GM18505 (cell line): ENCODE measurements around the gene PFKFB3.

Experiments used
- ATAC-seq: cut with Tn5 transposase; IDR thresholded peaks from one replicate; pipeline ENCODE4 v1.9.1; 2021; ENCODE audit not compliant: unreplicated experiment
- POLR2A ChIP-seq: IDR thresholded peaks from 4 replicates; pipeline ENCODE4 v1.6.1; 2011; ENCODE audit warnings: borderline replicate concordance; ENCODE audit not compliant: insufficient read depth, insufficient read length; ENCODE audit errors: extremely low read depth

Gene PFKFB3

GRCh38 chr10:6170638-6171037 is 32.1 kb upstream of the PFKFB3 start:
- TF ChIP-seq POLR2A, result no peak
- no peak for ATAC-seq

GRCh38 chr10:6171881-6172695 is 30.6 kb upstream of the PFKFB3 start:
- TF ChIP-seq POLR2A, result no peak
- ATAC-seq, result no peak

DNA sequence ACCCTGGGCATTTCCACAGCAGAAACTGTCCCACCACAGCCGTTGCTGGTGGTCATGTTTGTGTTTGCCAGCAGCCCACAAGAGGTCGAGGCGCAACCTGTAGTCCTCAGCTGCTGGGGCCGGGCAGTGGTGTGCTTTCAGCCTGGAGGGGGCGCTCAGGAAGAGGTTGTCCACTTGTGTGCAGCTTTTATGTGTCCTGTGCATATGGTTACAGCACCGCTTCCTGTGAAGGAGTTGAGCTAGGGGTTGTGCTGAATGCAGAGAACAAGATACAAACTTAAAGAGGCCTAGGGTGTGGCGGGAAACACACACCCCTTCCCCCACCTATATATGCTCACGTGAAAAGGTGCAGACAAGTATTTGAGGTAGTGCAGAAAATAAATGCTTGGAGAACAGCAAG is 29.5 kb upstream of the PFKFB3 start:
- ATAC-seq, result no peak
- TF ChIP-seq POLR2A, result no peak

- no peak for TF ChIP-seq POLR2A
- ATAC-seq, result no peak
These were observed 28.4 kb upstream of the PFKFB3 start for GRCh38 chr10:6174201-6174874.

- ATAC-seq, result no peak
- TF ChIP-seq POLR2A, result no peak
These were observed 27.2 kb upstream of the PFKFB3 start for GRCh38 chr10:6175329-6176055.

- no peak for TF ChIP-seq POLR2A
- ATAC-seq, result no peak
These were observed 26.0 kb upstream of the PFKFB3 start for GRCh38 chr10:6176691-6177231.

GRCh38 chr10:6177880-6178281 is 24.9 kb upstream of the PFKFB3 start:
- ATAC-seq, result no peak
- no peak for TF ChIP-seq POLR2A

DNA sequence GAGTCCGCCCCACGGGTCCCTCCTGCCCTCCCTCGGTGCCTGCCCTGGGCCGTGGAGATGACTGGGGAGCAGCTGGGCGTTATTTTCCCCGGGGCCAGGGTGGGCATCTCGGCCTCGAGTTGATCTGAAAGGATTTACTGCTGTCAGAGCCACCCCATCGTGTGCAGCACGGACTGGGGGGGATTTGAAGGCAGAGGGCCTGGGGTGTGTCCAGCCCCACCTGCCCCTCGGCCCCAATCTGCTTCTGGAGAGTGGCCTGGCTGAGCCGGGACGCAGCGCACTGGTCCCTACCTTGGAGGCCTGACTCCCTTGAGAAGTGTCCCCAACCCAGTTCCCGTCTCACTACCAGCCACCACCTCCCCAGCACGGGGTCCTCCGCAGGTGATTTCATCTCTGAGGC is 24.2 kb upstream of the PFKFB3 start:
- no peak for TF ChIP-seq POLR2A

DNA sequence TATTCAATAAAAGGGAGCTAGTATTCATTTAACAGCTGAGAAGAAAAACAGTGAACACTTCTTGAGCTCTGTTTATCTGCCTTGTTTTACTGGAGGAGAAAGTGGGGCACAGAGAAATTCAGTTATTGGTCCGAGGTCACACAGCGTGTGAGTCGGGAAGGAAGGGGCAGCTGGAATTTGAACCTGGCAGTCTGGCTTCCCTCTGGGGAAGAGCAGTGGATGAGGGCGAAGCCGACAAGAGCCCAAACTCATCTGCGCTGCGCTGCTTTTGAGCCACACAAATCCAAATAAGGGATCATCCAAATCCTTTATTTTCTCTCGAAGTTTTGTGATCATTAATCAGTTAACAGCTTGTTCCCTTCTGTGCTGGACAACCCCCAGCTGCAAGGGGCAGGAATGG is 23.7 kb upstream of the PFKFB3 start:
- ATAC-seq, result no peak
- TF ChIP-seq POLR2A, result no peak

More for the DNA sequence above, 24.2 kb upstream of the PFKFB3 start:
- ATAC-seq, result no peak

GRCh38 chr10:6180480-6181110 is 22.1 kb upstream of the PFKFB3 start:
- no peak for TF ChIP-seq POLR2A
- ATAC-seq, result no peak

DNA sequence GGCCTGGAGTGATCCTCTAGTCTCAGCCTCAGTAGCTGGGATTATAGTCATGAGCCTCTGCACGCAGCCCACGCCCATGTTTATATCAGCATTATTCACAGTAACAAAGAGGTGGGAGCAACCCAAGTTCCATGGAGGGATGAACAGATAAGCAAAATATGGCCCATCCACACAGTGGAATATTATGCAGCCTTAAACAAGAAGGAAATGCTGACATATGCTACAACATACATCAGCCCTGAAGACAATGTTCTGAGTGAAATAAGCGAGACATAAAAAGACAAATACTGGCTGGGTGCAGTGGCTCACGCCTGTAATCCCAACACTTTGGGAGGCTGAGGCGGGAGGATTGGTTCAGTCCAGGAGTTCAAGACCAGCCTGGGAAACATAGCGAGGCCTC is 21.5 kb upstream of the PFKFB3 start:
- no peak for TF ChIP-seq POLR2A
- ATAC-seq, result no peak

GRCh38 chr10:6182454-6183098 is 20.2 kb upstream of the PFKFB3 start:
- no peak for TF ChIP-seq POLR2A
- ATAC-seq, result no peak
